Neuronal stem cell (in vitro differentiated cells): ENCODE results near the gene NR3C1.

Experiments
- DNase-seq: peaks from one replicate; pipeline ENCODE4 v3.0.0-alpha.2; 2013; ENCODE audit warnings: low spot score
- H2AFZ ChIP-seq: one replicate; pipeline ENCODE4 v1.6.1; 2013; ENCODE audit warnings: mild to moderate bottlenecking, low read length, inconsistent platforms
- H2AK5ac ChIP-seq: 2 replicates; pipeline ENCODE4 v1.6.1; 2013; ENCODE audit warnings: low read depth, mild to moderate bottlenecking, inconsistent platforms, low read length, moderate library complexity, mixed read lengths
- H2BK120ac ChIP-seq: 2 replicates; pipeline ENCODE4 v1.6.1; 2013; ENCODE audit warnings: low read depth, mild to moderate bottlenecking, inconsistent platforms, low read length, moderate library complexity, mixed read lengths
- H2BK12ac ChIP-seq: one replicate; pipeline ENCODE4 v1.6.1; 2013; ENCODE audit warnings: low read length, inconsistent platforms
- H2BK15ac ChIP-seq: 2 replicates; pipeline ENCODE4 v1.6.1; 2013; ENCODE audit warnings: mild to moderate bottlenecking, low read length, inconsistent platforms, mixed read lengths
- H2BK5ac ChIP-seq: one replicate; pipeline ENCODE4 v1.6.1; 2013; ENCODE audit warnings: inconsistent platforms, mild to moderate bottlenecking, low read length, moderate library complexity
- H3K14ac ChIP-seq: one replicate; pipeline ENCODE4 v1.6.1; 2013; ENCODE audit warnings: low read length, inconsistent platforms
- H3K18ac ChIP-seq: 2 replicates; pipeline ENCODE4 v1.6.1; 2013; ENCODE audit warnings: low read length, inconsistent platforms
- H3K23ac ChIP-seq: 2 replicates; pipeline ENCODE4 v1.6.1; 2013; ENCODE audit warnings: low read depth, mild to moderate bottlenecking, mixed read lengths, low read length, inconsistent platforms; ENCODE audit not compliant: poor library complexity
- H3K27ac ChIP-seq: replicated peaks from 3 replicates; pipeline ENCODE4 v1.5.1; 2013; ENCODE audit warnings: low read length, inconsistent platforms
- H3K27me3 ChIP-seq, 3 experiments: 2 replicates each; pipeline ENCODE4 v1.6.1; 2013; ENCODE audit warnings: low read length in 3 of 3, mild to moderate bottlenecking in 2 of 3, inconsistent platforms in 1 of 3, low read depth in 1 of 3, mixed read lengths in 1 of 3, moderate library complexity in 1 of 3; ENCODE audit not compliant: control insufficient read depth in 3 of 3, insufficient read depth in 3 of 3
- H3K36me3 ChIP-seq, 2 donors: replicated peaks in 1 of 2; 2 replicates each; pipeline ENCODE4 v1.6.1; 2013; ENCODE audit warnings: low read length in 2 of 2; ENCODE audit not compliant: control insufficient read depth in 2 of 2, insufficient read depth in 2 of 2
- H3K4ac ChIP-seq: 2 replicates; pipeline ENCODE4 v1.6.1; 2013; ENCODE audit warnings: inconsistent platforms, mild to moderate bottlenecking, low read length, moderate library complexity
- H3K4me1 ChIP-seq, 2 donors: 1 replicate in 1 of 2; 2 replicates in 1 of 2; pipeline ENCODE4 v1.6.1; 2013; ENCODE audit warnings: low read length in 2 of 2, low read depth in 1 of 2; ENCODE audit not compliant: control insufficient read depth in 2 of 2, insufficient read depth in 1 of 2
- H3K4me2 ChIP-seq: one replicate; pipeline ENCODE4 v1.6.1; 2013; ENCODE audit warnings: mild to moderate bottlenecking, low read length, inconsistent platforms; ENCODE audit not compliant: insufficient read depth, poor library complexity, severe bottlenecking
- H3K4me3 ChIP-seq, 2 donors: 2 replicates each; pipeline ENCODE4 v1.5.1; 2013; ENCODE audit warnings: low read length in 2 of 2, mild to moderate bottlenecking in 2 of 2, inconsistent platforms in 1 of 2, moderate library complexity in 1 of 2
- H3K79me1 ChIP-seq: one replicate; pipeline ENCODE4 v1.6.1; 2013; ENCODE audit warnings: low read depth, mild to moderate bottlenecking, inconsistent platforms, low read length, moderate library complexity
- H3K9ac ChIP-seq: one replicate; pipeline ENCODE4 v1.6.1; 2013; ENCODE audit warnings: mild to moderate bottlenecking, low read depth, low read length, inconsistent platforms; ENCODE audit not compliant: poor library complexity
- H3K9me3 ChIP-seq, 2 donors: replicated peaks in 1 of 2; 2 replicates each; pipeline versions ENCODE3 to v1.6.1; 2013; ENCODE audit warnings: low read length in 2 of 2, mild to moderate bottlenecking in 2 of 2, inconsistent platforms in 1 of 2, low read depth in 1 of 2, mixed read lengths in 1 of 2, moderate library complexity in 1 of 2; ENCODE audit not compliant: control insufficient read depth in 2 of 2, insufficient read depth in 1 of 2
- H4K8ac ChIP-seq: one replicate; pipeline ENCODE4 v1.6.1; 2013; ENCODE audit warnings: low read depth, mild to moderate bottlenecking, inconsistent platforms, low read length, moderate library complexity
- H4K91ac ChIP-seq: one replicate; pipeline ENCODE4 v1.6.1; 2013; ENCODE audit warnings: low read length, low read depth, mild to moderate bottlenecking, inconsistent platforms; ENCODE audit not compliant: poor library complexity
- WGBS, 2 donors: extraction: QIAGEN DNeasy Blood & Tissue Kit; methylation state at CpG; one replicate each; pipeline ENCODE4 v1.1.7; 2013; ENCODE audit warnings: missing lambda C conversion rate in 2 of 2, mixed read lengths in 1 of 2; ENCODE audit not compliant: insufficient read length in 2 of 2, insufficient replicate concordance in 1 of 2; ENCODE audit errors: extremely low coverage in 2 of 2; 5-methylcytosine and 5-hydroxymethylcytosine counted together

Gene NR3C1

DNA sequence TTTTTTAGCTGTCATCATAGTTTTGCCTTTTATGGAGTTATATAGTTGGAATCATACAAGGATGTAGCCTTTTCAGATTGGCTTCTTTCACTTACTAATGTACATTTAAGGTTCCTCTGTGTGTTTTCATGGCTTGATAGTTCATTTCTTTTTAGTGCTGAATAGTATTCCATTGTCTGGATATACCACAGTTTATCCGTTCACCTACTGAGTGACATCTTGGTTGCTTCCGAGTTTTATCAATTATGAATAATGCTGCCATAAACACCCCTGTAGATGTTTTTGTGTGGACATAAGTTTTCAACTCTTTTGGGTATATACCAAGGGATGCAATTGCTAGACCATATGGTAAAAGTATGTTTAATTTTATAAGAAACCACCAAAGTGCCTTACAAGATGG lies 136.3 kb downstream of the NR3C1 start:
- Histone ChIP-seq H2BK12ac (no peak overlapping the region), H2BK120ac (no peak overlapping the region), H3K36me3 (no peaks in the 10 kb centered on the region), H3K18ac (no peak overlapping the region), H3K4me1 (no peaks in the 10 kb centered on the region), H3K9ac (no peak overlapping the region), H3K14ac (no peak overlapping the region), H4K91ac (no peak overlapping the region), H3K79me1 (no peaks in the 10 kb centered on the region), H3K23ac (no peak overlapping the region), H3K27me3 (no peaks in the 10 kb centered on the region), H2BK15ac (no peak overlapping the region), H3K4me3 (no peak overlapping the region), H4K8ac (no peak overlapping the region), H3K4ac (no peak overlapping the region), H2AFZ (no peak overlapping the region), H3K9me3 (peaks cover 0 to 4% of the 10 kb centered on the region in 2 donors), H3K4me2 (no peak overlapping the region), H2AK5ac (no peak overlapping the region), H2BK5ac (no peak overlapping the region), H3K27ac (no peak overlapping the region)
- no CpG with 5 or more reads among the region's 2 CpGs for WGBS, 2 donors
- no peak for DNase-seq

DNA sequence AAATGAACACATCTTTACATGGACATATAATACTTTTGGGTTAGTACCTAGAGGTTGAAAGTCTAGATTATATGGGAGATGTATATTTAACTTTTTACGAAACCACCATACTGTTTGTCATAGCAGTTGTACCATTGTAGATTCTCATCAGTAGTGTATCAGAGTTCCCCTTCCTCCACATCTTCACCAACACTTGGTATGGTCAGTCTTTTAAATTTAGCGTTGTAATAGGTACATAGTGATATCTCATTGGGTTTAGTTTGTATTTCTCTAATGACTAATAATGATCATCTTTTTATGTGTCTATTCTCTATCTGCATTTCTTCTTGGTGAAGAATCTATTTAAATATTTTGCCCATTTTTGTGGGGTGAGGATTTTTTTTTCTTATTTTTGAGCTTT lies 137.5 kb downstream of the NR3C1 start:
- H3K23ac ChIP-seq = no peak overlapping the region
- no CpG with 5 or more reads among the region's 2 CpGs for whole genome bisulfite sequencing, 2 donors
- no peak overlapping the region for H3K4me3 ChIP-seq
- no peaks in the 10 kb centered on the region for H3K79me1 ChIP-seq
- no peaks in the 10 kb centered on the region for H3K4me1 ChIP-seq
- no peak overlapping the region for H4K91ac ChIP-seq
- H2BK12ac ChIP-seq = no peak overlapping the region
- no peak overlapping the region for H3K4me2 ChIP-seq
- no peak overlapping the region for H2BK15ac ChIP-seq
- H3K14ac ChIP-seq = no peak overlapping the region
- H2BK120ac ChIP-seq = no peak overlapping the region
- no peaks in the 10 kb centered on the region for H3K36me3 ChIP-seq
- no peaks in the 10 kb centered on the region for H3K27me3 ChIP-seq
- H2AK5ac ChIP-seq = no peak overlapping the region
- H3K9ac ChIP-seq = no peak overlapping the region
- H4K8ac ChIP-seq = no peak overlapping the region
- no peak overlapping the region for H3K27ac ChIP-seq
- peaks cover 0 to 4% of the 10 kb centered on the region in 2 donors for H3K9me3 ChIP-seq
- no peak overlapping the region for H3K18ac ChIP-seq
- no peak overlapping the region for H3K4ac ChIP-seq
- H2AFZ ChIP-seq = no peak overlapping the region
- no peak overlapping the region for H2BK5ac ChIP-seq
- DNase-seq = no peak

DNA sequence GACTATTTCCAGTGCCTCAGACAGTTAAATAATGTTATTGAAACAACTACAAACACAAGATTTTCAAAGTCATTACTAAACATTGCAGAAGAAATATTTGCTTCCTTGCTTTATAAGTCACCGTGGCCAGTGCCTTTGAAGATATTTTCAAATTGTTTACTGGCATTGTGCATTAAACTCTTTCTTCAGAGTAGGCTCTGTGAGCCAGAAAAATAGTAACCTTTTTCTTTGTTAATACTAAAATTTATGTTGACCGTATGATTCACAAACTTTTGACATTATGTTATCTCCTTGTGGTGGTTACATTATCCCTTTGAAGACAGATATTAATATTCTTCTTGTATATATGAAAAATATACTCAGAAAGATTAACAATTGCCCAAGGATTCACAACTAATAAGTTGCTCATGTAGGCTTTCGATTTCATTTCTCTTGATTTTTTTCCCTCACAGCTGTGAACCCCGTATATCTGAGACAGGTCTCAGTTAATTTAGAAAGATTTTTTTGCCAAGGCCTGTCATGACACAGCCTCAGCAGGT lies 140.1 kb downstream of the NR3C1 start:
- H2AK5ac ChIP-seq = no peak overlapping the region
- H3K27me3 ChIP-seq = no peaks in the 10 kb centered on the region
- no peak overlapping the region for H3K23ac ChIP-seq
- no peak overlapping the region for H4K91ac ChIP-seq
- DNase-seq = no peak
- no peaks in the 10 kb centered on the region for H3K36me3 ChIP-seq
- no peaks in the 10 kb centered on the region for H3K79me1 ChIP-seq
- no peak overlapping the region for H3K27ac ChIP-seq
- no peak overlapping the region for H3K14ac ChIP-seq
- no peak overlapping the region for H2BK5ac ChIP-seq
- H3K4me3 ChIP-seq = no peak overlapping the region
- no CpG with 5 or more reads among the region's 4 CpGs for WGBS, 2 donors
- no peak overlapping the region for H2BK12ac ChIP-seq
- no peak overlapping the region for H4K8ac ChIP-seq
- H3K4ac ChIP-seq = no peak overlapping the region
- peaks cover 0 to 4% of the 10 kb centered on the region in 2 donors for H3K9me3 ChIP-seq
- no peak overlapping the region for H3K4me2 ChIP-seq
- no peak overlapping the region for H2AFZ ChIP-seq
- H2BK120ac ChIP-seq = no peak overlapping the region
- no peak overlapping the region for H2BK15ac ChIP-seq
- no peaks in the 10 kb centered on the region for H3K4me1 ChIP-seq
- no peak overlapping the region for H3K9ac ChIP-seq
- no peak overlapping the region for H3K18ac ChIP-seq

DNA sequence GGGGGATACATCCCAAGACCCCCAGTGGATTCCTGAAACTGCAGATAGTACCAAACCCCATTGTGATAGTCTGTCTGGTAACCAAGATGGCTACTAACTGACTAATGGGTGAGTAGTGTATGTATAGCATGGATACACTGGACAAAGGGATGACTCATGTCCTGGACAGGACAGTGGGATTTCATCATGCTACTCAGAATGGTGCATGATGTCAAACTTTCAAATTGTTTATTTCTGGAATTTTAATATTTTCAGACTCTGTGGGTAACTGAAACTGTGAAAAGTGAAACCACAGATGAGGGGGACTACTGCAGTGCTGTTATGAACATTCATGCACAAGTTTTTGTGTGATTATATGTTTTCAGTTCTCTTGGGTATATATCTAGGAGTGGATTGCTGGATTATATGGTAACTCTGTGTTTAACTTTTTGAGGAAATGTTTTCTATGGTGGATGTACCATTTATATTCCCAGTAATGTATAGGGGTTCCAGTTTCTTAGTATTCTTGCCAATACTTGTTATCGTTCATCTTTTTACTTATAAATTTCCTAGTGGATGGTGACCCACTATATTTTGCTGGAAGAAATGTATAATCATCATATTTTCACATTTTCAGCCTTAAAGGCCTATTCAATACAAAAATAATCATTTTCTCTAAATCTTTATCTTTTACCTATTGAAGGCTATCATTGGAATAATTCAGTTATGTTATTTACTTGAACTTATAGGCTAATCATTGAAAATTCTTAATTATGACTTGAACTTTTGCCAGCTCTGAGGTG lies 140.9 kb downstream of the NR3C1 start:
- H3K23ac ChIP-seq = no peak overlapping the region
- no peak overlapping the region for H2AFZ ChIP-seq
- H2BK12ac ChIP-seq = no peak overlapping the region
- no peak overlapping the region for H2BK5ac ChIP-seq
- H4K91ac ChIP-seq = no peak overlapping the region
- no peak overlapping the region for H2BK120ac ChIP-seq
- H3K4ac ChIP-seq = no peak overlapping the region
- H3K9me3 ChIP-seq = peaks cover 0 to 4% of the 10 kb centered on the region in 2 donors
- H3K79me1 ChIP-seq = no peaks in the 10 kb centered on the region
- no peak overlapping the region for H3K18ac ChIP-seq
- no peak overlapping the region for H3K4me3 ChIP-seq
- H3K14ac ChIP-seq = no peak overlapping the region
- no peak overlapping the region for H3K4me2 ChIP-seq
- no peak overlapping the region for H2BK15ac ChIP-seq
- no peaks in the 10 kb centered on the region for H3K27me3 ChIP-seq
- H3K4me1 ChIP-seq = no peaks in the 10 kb centered on the region
- H3K9ac ChIP-seq = no peak overlapping the region
- DNase-seq = no peak
- no peak overlapping the region for H2AK5ac ChIP-seq
- no CpG with 5 or more reads among the region's 1 CpG for WGBS, 2 donors
- no peak overlapping the region for H3K27ac ChIP-seq
- H3K36me3 ChIP-seq = no peaks in the 10 kb centered on the region
- no peak overlapping the region for H4K8ac ChIP-seq
